ENCODE measurements around the gene PLA2G12A.
"Not testable (repeated sequence)": the region's sequence is repeated elsewhere in the genome, so short reads cannot be mapped to it uniquely, and the experiment has no call there.

The PLA2G12A gene

DNA sequence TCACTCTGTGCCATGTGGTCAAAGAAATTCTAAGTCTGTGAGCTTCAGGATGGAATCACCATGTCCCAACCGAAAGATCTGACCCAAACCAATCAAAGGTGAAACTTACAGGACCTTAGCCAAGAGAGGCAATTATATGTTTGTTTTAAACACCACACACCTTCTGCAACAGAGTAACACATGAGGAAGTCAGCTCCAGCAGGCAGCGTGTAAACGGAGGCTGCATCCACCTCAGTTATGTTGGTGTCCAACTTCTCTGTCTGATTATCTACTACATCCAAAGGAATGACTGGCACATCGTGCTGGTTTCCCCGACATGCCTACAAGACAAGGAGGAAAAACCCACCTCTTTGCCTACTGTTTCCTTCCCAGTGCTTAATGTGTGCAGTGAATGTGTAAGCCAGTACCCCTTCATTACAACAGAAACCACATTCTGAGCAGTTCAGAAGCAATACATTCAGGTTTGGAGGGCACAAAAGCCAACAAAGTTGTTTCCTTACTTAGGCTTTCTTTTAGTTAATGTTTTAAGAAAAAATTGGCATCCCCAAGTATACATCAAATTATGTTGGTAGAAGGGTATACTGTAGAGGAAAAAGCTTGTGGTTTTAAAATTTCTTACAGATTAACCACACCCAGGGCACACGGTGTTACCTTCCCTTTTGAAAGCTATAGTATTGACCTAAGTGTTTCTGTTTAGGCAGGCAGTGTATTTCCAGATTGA lies 39.0 kb downstream of the PLA2G12A start:
- TF ChIP-seq, protein P1, sequence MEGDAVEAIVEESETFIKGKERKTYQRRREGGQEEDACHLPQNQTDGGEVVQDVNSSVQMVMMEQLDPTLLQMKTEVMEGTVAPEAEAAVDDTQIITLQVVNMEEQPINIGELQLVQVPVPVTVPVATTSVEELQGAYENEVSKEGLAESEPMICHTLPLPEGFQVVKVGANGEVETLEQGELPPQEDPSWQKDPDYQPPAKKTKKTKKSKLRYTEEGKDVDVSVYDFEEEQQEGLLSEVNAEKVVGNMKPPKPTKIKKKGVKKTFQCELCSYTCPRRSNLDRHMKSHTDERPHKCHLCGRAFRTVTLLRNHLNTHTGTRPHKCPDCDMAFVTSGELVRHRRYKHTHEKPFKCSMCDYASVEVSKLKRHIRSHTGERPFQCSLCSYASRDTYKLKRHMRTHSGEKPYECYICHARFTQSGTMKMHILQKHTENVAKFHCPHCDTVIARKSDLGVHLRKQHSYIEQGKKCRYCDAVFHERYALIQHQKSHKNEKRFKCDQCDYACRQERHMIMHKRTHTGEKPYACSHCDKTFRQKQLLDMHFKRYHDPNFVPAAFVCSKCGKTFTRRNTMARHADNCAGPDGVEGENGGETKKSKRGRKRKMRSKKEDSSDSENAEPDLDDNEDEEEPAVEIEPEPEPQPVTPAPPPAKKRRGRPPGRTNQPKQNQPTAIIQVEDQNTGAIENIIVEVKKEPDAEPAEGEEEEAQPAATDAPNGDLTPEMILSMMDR (conservative IDR thresholded peaks at IDR 0.05), result no peak
- H3K27ac ChIP-seq, result no peak overlapping the region

- TF ChIP-seq, protein P1 (conservative IDR thresholded peaks at IDR 0.05), result no peak
- H3K27ac ChIP-seq, result no peak overlapping the region
Observed at GRCh38 chr4:109684727-109685126, 45.1 kb downstream of the PLA2G12A start.

- TF ChIP-seq, protein P1 (conservative IDR thresholded peaks at IDR 0.05), result no peak
- no peak overlapping the region for H3K27ac ChIP-seq
Observed at GRCh38 chr4:109683621-109684253, 46.1 kb downstream of the PLA2G12A start.

GRCh38 chr4:109682875-109683274 lies 47.0 kb downstream of the PLA2G12A start:
- H3K27ac ChIP-seq, result no peak overlapping the region
- TF ChIP-seq, protein P1 (conservative IDR thresholded peaks at IDR 0.05), result no peak

DNA sequence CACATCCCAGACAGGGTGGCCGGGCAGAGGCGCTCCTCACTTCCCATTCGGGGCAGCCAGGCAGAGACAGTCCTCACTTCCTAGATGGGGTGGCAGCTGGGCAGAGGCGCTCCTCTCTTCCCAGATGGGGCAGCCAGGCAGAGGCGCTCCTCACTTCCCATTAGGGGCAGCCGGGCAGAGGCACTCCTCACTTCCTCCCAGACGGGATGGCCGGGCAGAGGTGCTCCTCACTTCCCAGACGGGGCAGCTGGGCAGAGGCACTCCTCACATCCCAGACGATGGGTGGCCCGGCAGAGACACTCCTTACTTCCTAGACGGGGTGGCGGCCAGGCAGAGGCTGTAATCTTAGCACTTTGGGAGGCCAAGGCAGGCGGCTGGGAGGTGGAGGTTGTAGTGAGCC lies 50.9 kb downstream of the PLA2G12A start:
- H3K27ac ChIP-seq, result not testable (repeated sequence)

- H3K27ac ChIP-seq, result not testable (repeated sequence)
Observed at GRCh38 chr4:109678472-109678871, 51.4 kb downstream of the PLA2G12A start.

GRCh38 chr4:109676886-109677285 lies 53.0 kb downstream of the PLA2G12A start:
- TF ChIP-seq, protein P1 (conservative IDR thresholded peaks at IDR 0.05), result peak; percentile 48; the same call in 1 of the 2 replicates
- H3K27ac ChIP-seq, result no peak overlapping the region

- TF ChIP-seq, protein P1 (conservative IDR thresholded peaks at IDR 0.05), result no peak
- H3K27ac ChIP-seq, result no peak overlapping the region
Observed at GRCh38 chr4:109675843-109676242, 54.0 kb downstream of the PLA2G12A start.

Data from VCaP (cell line).